GM23338 (cell line): ENCODE data around the gene CADPS. TPM values are rescaled to one million over a fixed set of nuclear protein-coding genes. Genes with fewer than 3 reads are reported as not detected.

Source experiments
- ATAC-seq: fragments of 200-7000 bp; cut with Tn5 transposase; 3 replicates; pipeline ENCODE4 v1.9.1; 2020
- DNase-seq: peaks from one replicate; pipeline ENCODE4 v3.0.0-alpha.2; 2015; ENCODE audit warnings: low spot score
- H2AFZ ChIP-seq: fragments of 200-600 bp; sonication (generic); 2 replicates; pipeline ENCODE4 v1.8.0; 2016; ENCODE audit warnings: antibody characterized with exemption, mild to moderate bottlenecking, moderate library complexity
- H3F3A ChIP-seq: fragments of 200-600 bp; sonication (generic); replicated peaks from 2 replicates; pipeline ENCODE4 v1.8.0; 2017; ENCODE audit warnings: antibody characterized with exemption, mixed run types, low read depth
- H3K27ac ChIP-seq: fragments of 200-600 bp; sonication (generic); 2 replicates; pipeline ENCODE4 v1.6.1; 2016; ENCODE audit warnings: low read depth
- H3K27me3 ChIP-seq: fragments of 200-600 bp; sonication (generic); 2 replicates; pipeline ENCODE4 v1.8.0; 2016; ENCODE audit warnings: mild to moderate bottlenecking, mixed run types, moderate library complexity; ENCODE audit not compliant: insufficient read depth
- H3K36me3 ChIP-seq: fragments of 200-600 bp; sonication (generic); 2 replicates; pipeline ENCODE4 v1.8.0; 2016; ENCODE audit warnings: mild to moderate bottlenecking; ENCODE audit not compliant: insufficient read depth
- H3K4me1 ChIP-seq: fragments of 200-600 bp; sonication (generic); 2 replicates; pipeline ENCODE4 v1.8.0; 2016; ENCODE audit warnings: mild to moderate bottlenecking, moderate library complexity; ENCODE audit not compliant: insufficient read depth
- H3K4me2 ChIP-seq: fragments of 200-600 bp; sonication (generic); 2 replicates; pipeline ENCODE4 v1.7.1; 2017; ENCODE audit warnings: mixed run types
- H3K4me3 ChIP-seq: fragments of 200-600 bp; sonication (generic); 2 replicates; pipeline ENCODE4 v1.6.1; 2016; ENCODE audit warnings: mixed run types
- H3K79me2 ChIP-seq: fragments of 200-600 bp; sonication (generic); replicated peaks from 2 replicates; pipeline ENCODE4 v1.8.0; 2017; ENCODE audit warnings: mild to moderate bottlenecking; ENCODE audit not compliant: insufficient read depth
- H3K9me2 ChIP-seq: fragments of 200-600 bp; sonication (generic); 2 replicates; pipeline ENCODE4 v1.8.0; 2017; ENCODE audit not compliant: insufficient read depth
- H4K20me1 ChIP-seq: fragments of 200-600 bp; sonication (generic); replicated peaks from 2 replicates; pipeline ENCODE4 v1.8.0; 2017; ENCODE audit warnings: mild to moderate bottlenecking; ENCODE audit not compliant: insufficient read depth
- H3K27ac Mint-ChIP-seq: 2 replicates; pipeline ENCODE4 v1.8.0; 2020; ENCODE audit warnings: inconsistent platforms, mild to moderate bottlenecking, moderate library complexity, mixed read lengths
- H3K27me3 Mint-ChIP-seq: 3 replicates; pipeline ENCODE4 v1.8.0; 2022; ENCODE audit warnings: low read depth, mild to moderate bottlenecking, moderate library complexity, mixed read lengths, inconsistent platforms; ENCODE audit not compliant: insufficient read depth, poor library complexity
- H3K36me3 Mint-ChIP-seq: 3 replicates; pipeline ENCODE4 v1.8.0; 2021; ENCODE audit warnings: low read depth, mild to moderate bottlenecking, inconsistent platforms, moderate library complexity, mixed read lengths
- H3K4me1 Mint-ChIP-seq: 3 replicates; pipeline ENCODE4 v1.8.0; 2020; ENCODE audit warnings: mild to moderate bottlenecking, inconsistent platforms, mixed read lengths
- H3K4me3 Mint-ChIP-seq: 3 replicates; pipeline ENCODE4 v1.8.0; 2021; ENCODE audit warnings: moderate library complexity, mild to moderate bottlenecking, inconsistent platforms, mixed read lengths
- H3K9me3 Mint-ChIP-seq: 3 replicates; pipeline ENCODE4 v1.8.0; 2020; ENCODE audit warnings: moderate library complexity, mild to moderate bottlenecking, inconsistent platforms, mixed read lengths
- CTCF ChIP-seq, 2 experiments: fragments of 200-600 bp in 1 of 2; sonication (generic) in 1 of 2; conservative IDR thresholded peaks; 2 replicates each; pipeline versions ENCODE4 v1.5.1 to v1.6.1; 2016 to 2017; ENCODE audit warnings: antibody characterized with exemption in 2 of 2, low read depth in 2 of 2, mild to moderate bottlenecking in 2 of 2, moderate library complexity in 1 of 2
- REST ChIP-seq: IDR thresholded peaks from one replicate; pipeline ENCODE4 v1.6.1; 2018; ENCODE audit warnings: antibody characterized with exemption; ENCODE audit not compliant: unreplicated experiment
- ZNF462 ChIP-seq: fragments of 250-450 bp; sonication (Bioruptor Pico); IDR thresholded peaks from 2 replicates; pipeline ENCODE4 v1.5.0; 2020; ENCODE audit warnings: mild to moderate bottlenecking, moderate library complexity
- polyA plus RNA-seq: library from polyadenylated mRNA; unstranded; fragments of >200 nt; fragmentation: Nextera tagmentation; extraction: Ambion mirVana; gene quantifications from 2 replicates; pipeline ENCODE4 v1.2.1, GENCODE V29; 2016
- total RNA-seq: library from RNA; depleted of rRNA; stranded (reverse); fragments of >200 nt; shearing (Covaris generic); gene quantifications from 2 replicates; pipeline ENCODE4 v1.2.3, GENCODE V29; 2014

CADPS gene
- total and polyA plus RNA-seq, 2 experiments from 2014 or later, result 14.7 to 22.0 TPM

GRCh38 chr3:62873761-62874710 lies 1.2 kb downstream of the CADPS start (continued):
- TF ChIP-seq CTCF (conservative IDR thresholded peaks at IDR 0.05; ENCODE audit: low read depth in 2 of 2), result peak in 1 of 2 experiments; percentile 80; a peak in 3 of 4 replicates

- no peaks in the 10 kb centered on the region for H3F3A ChIP-seq
- H3K4me2 ChIP-seq, result peak overlapping the region; percentile 74
- H3K36me3 ChIP-seq, result no peaks in the 10 kb centered on the region
- H3K79me2 ChIP-seq, result peaks cover 20% of the 10 kb centered on the region; the same call in 1 of the 2 replicates
- H3K9me3 Mint-ChIP-seq, result no peaks in the 10 kb centered on the region; the same call in 2 of the 3 replicates
- H2AFZ ChIP-seq, result 0 out of 2 replicates have a peak overlapping the region, but pooled peaks have one; percentile 82
- peaks cover 13% of the 10 kb centered on the region for H3K4me1 ChIP-seq
- H3K36me3 Mint-ChIP-seq, result no peaks in the 10 kb centered on the region
- peak overlapping the region; percentile 82 for H3K4me3 ChIP-seq
- peaks cover 9% of the 10 kb centered on the region for H3K27me3 Mint-ChIP-seq
- TF ChIP-seq ZNF462, result no peak
- peak in 1 of 2 experiments; percentile 66; a peak in 1 of 4 replicates for TF ChIP-seq CTCF (conservative IDR thresholded peaks at IDR 0.05; ENCODE audit: low read depth in 2 of 2)
- TF ChIP-seq REST, result no peak
- ATAC-seq, result no peak
- H4K20me1 ChIP-seq, result no peaks in the 10 kb centered on the region
- peak overlapping the region; percentile 91 for H3K4me3 Mint-ChIP-seq
- peak overlapping the region; percentile 74 for H3K27ac Mint-ChIP-seq
- peaks cover 13% of the 10 kb centered on the region for H3K4me1 Mint-ChIP-seq
- no peak overlapping the region for H3K27ac ChIP-seq
- H3K27me3 ChIP-seq, result no peaks in the 10 kb centered on the region
- DNase-seq, result no peak
- no peaks in the 10 kb centered on the region for H3K9me2 ChIP-seq
These were observed 1.8 kb downstream of the CADPS start for GRCh38 chr3:62873451-62873760.
